ENCODE results near the gene MAP3K19.
"Not testable (repeated sequence)": the region's sequence is repeated elsewhere in the genome, so short reads cannot be mapped to it uniquely, and the experiment has no call there.

Gene MAP3K19

GRCh38 chr2:134988994-134989605 is 58.1 kb downstream of the MAP3K19 start:
- DNase-seq (ENCODE audit: low read depth in 2 of 2) = no peak

- DNase-seq (ENCODE audit: low read depth in 2 of 2) = no peak
Measured at GRCh38 chr2:134985061-134985460, 62.2 kb downstream of the MAP3K19 start.

- no peak for DNase-seq (ENCODE audit: low read depth in 2 of 2)
Measured at GRCh38 chr2:134982603-134983002, 64.6 kb downstream of the MAP3K19 start.

GRCh38 chr2:134980639-134981038 is 66.6 kb downstream of the MAP3K19 start:
- no peak for DNase-seq (ENCODE audit: low read depth in 2 of 2)

GRCh38 chr2:134979221-134979620 is 68.0 kb downstream of the MAP3K19 start:
- no peak for DNase-seq (ENCODE audit: low read depth in 2 of 2)

GRCh38 chr2:134977104-134977503 is 70.1 kb downstream of the MAP3K19 start:
- not testable (repeated sequence) for DNase-seq (ENCODE audit: low read depth in 2 of 2)

- DNase-seq (ENCODE audit: low read depth in 2 of 2) = no peak
Measured at GRCh38 chr2:134976074-134976702, 71.1 kb downstream of the MAP3K19 start.

GRCh38 chr2:134975281-134976009 is 71.8 kb downstream of the MAP3K19 start:
- no peak for DNase-seq (ENCODE audit: low read depth in 2 of 2)

- no peak for DNase-seq (ENCODE audit: low read depth in 2 of 2)
Measured at GRCh38 chr2:134973241-134974138, 73.8 kb downstream of the MAP3K19 start.

GRCh38 chr2:134967166-134967565 is 80.1 kb downstream of the MAP3K19 start:
- not testable (repeated sequence) for DNase-seq (ENCODE audit: low read depth in 2 of 2)

GRCh38 chr2:134957477-134957876 is 89.8 kb downstream of the MAP3K19 start:
- DNase-seq (ENCODE audit: low read depth in 2 of 2) = no peak

GRCh38 chr2:134955744-134956143 is 91.5 kb downstream of the MAP3K19 start:
- no peak for DNase-seq (ENCODE audit: low read depth in 2 of 2)

GRCh38 chr2:134954065-134954464 is 93.2 kb downstream of the MAP3K19 start:
- DNase-seq (ENCODE audit: low read depth in 2 of 2) = no peak

GRCh38 chr2:134952608-134953007 is 94.6 kb downstream of the MAP3K19 start:
- no peak for DNase-seq (ENCODE audit: low read depth in 2 of 2)

GRCh38 chr2:134950886-134951285 is 96.4 kb downstream of the MAP3K19 start:
- DNase-seq (ENCODE audit: low read depth in 2 of 2) = no peak

- no peak for DNase-seq (ENCODE audit: low read depth in 2 of 2)
Measured at GRCh38 chr2:134949981-134950708, 97.1 kb downstream of the MAP3K19 start.

- DNase-seq (ENCODE audit: low read depth in 2 of 2) = no peak
Measured at GRCh38 chr2:134946073-134946472, 101.2 kb downstream of the MAP3K19 start.

GRCh38 chr2:134944975-134945374 is 102.3 kb downstream of the MAP3K19 start:
- DNase-seq (ENCODE audit: low read depth in 2 of 2) = no peak

- DNase-seq (ENCODE audit: low read depth in 2 of 2) = no peak
Measured at GRCh38 chr2:134943540-134943939, 103.7 kb downstream of the MAP3K19 start.

GRCh38 chr2:134936691-134937090 is 110.6 kb downstream of the MAP3K19 start:
- DNase-seq (ENCODE audit: low read depth in 2 of 2) = no peak

GRCh38 chr2:134934641-134935040 is 112.6 kb downstream of the MAP3K19 start:
- DNase-seq (ENCODE audit: low read depth in 2 of 2) = no peak

Measured in stimulated activated CD4-positive, alpha-beta T cell treated with anti-CD3 and anti-CD28 coated beads, Interleukin-1b, Interleukin-23, amount 100 ng/mL, for 1 hour (primary cell).